Limb (tissue), 2 donors: Measurements from ENCODE around the gene NENF.
"Not testable (repeated sequence)": the region's sequence is repeated elsewhere in the genome, so short reads cannot be mapped to it uniquely, and the experiment has no call there.

Experiments used
- DNase-seq, 2 donors: peaks; one replicate each; pipeline ENCODE4 v3.0.0-alpha.2; 2016; ENCODE audit errors: extremely low spot score in 2 of 2

NENF gene

DNA sequence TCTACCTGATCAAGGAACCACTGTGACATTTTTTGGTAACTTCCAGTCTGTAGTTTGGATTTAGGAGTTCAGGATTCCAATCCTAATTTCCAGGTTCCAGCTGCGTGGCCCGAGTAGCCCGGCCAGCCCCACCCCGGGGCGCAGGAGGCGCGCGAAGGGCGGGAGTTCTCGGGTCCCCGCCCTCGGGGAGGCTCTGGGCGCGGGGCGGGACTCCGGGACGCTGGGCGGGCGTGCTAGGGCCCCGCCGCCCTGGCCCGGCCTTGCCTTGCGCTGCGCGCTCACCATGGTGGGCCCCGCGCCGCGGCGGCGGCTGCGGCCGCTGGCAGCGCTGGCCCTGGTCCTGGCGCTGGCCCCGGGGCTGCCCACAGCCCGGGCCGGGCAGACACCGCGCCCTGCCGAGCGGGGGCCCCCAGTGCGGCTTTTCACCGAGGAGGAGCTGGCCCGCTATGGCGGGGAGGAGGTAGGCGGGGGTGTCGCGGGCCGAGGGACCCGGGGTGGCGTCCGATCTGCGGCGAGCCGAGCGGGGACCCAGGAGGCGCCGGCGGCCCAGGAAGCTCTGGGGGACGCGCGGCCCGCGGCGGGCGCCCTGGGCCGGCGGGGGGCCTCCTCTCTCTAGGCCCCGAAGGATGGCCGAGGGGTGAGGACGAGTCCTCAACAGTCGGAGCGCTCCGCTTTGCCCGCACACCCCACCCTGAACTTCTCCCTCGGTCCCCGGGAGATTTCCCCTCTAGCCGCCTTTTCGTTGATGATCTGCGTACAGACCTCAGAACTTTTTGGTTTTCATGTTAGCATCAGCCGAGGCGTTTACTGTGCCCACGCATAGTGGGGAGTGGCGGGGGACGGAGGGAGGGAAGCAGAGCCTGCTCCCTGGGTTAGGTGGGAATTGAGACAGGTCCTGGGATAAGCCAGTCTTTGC, at the start of gene NENF:
TSS of gene NENF (plus strand) at position 260 of the 916 bp plus-strand sequence. CDS start at position 284, 24 bp downstream.
- DNase-seq = peak; percentile 84

DNA sequence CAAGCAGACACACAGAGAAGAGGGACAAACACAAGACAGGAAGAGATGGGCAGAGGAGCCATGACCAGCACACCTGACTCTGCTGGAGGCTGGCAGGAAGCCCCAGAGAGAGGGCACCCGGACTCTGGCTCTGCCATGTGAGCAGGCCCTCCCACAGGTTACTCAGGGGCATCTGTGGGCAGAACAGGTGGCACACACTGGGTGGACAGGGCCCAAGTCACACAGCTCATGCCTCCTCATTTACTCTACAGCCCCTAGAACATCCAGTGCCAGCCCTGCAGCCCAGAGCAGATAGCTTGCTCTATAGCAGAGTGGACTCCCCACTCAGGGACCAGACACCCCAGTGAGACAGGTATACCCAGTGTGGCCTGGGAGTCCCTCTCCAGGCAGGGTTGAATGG, 46.7 kb upstream of the NENF start:
- no peak for DNase-seq

DNA sequence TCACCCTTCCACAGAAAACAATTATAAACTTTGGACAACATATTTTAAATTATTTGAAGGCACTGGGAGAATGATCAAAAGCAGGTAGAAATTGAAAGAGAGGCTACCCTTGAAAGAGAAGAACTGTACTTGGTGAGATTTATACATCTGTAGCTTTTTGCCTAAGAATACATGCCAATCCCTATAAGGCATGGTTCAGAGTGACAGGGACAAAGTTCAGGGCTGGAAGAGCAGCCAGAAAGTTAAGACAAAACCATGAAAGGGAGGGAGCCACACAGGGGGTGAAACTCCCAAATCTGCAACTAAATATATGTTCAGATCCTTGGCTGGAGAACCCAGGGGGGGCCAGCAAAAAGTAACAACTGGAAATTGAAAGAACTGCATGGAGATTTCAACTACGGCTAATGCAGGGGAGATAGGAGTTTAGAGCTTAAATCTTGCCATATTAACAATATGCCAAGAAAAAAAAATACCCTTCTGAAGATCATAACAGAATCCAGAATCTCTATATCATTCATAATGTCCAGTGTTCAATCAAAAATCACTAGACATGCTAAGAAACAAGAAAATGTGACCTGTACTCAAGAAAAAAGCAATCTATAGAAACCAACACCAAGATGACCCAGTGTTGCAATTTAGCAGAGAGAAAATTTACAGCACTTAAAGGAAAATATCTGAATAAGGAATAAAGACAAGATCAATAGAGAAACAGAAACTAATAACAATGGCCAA, 43.6 kb upstream of the NENF start:
- DNase-seq = no peak

DNA sequence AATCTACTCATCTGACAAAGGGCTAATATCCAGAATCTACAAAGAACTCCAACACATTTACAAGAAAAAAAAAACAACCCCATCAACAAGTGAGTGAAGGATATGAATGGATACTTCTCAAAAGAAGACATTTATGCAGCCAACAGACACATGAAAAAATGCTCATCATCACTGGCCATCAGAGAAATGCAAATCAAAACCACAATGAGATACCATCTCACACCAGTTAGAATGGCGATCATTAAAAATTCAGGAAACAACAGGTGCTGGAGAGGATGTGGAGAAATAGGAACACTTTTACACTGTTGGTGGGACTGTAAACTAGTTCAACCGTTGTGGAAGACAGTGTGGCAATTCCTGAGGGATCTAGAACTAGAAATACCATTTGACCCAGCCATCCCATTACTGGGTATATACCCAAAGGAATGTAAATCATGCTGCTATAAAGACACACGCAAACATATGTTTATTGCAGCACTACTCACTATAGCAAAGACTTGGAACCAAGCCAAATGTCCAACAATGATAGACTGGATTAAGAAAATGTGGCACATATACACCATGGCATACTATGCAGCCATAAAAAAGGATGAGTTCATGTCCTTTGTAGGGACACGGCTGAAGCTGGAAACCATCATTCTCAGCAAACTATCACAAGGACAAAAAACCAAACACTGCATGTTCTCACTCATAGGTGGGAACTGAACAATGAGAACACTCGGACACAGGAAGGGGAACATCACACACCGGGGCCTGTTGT, 36.9 kb upstream of the NENF start:
- not testable (repeated sequence) for DNase-seq

DNA sequence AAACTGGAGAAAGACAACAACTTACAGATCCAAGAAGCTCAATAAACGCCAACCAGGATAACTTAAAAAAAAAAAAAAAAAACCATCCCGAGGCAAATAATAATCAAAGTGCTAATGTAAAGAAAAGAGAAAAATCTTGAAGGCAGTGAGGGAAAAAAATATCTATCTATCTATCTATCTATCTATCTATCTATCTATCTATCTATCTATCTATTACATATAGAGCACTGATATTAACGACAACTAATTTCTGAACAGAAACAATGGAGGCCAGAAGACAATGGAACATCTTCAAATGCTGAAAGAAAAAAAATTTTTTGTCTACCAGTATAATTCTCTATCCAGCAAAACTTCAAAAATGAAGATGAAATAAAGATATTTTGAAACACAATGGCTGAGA, 36.1 kb upstream of the NENF start:
- DNase-seq = no peak

DNA sequence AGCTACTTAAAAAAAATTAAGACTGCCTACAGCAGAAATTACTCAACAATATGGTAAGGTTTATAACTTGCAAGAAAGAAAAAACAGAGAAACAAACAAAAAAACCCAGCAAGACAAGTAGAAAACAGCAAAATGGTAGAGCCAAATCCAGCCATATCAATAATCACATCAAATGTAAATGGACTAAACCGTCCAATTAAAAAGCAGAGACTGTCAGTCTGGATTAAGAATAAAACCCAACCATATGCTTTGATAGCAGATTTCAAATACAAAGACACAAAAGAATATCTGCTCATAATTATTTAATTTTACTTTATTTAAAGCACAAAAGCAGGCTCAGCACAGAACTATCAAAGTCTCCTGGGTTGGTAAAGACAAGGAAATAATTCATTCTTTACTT, 35.5 kb upstream of the NENF start:
- DNase-seq = no peak

DNA sequence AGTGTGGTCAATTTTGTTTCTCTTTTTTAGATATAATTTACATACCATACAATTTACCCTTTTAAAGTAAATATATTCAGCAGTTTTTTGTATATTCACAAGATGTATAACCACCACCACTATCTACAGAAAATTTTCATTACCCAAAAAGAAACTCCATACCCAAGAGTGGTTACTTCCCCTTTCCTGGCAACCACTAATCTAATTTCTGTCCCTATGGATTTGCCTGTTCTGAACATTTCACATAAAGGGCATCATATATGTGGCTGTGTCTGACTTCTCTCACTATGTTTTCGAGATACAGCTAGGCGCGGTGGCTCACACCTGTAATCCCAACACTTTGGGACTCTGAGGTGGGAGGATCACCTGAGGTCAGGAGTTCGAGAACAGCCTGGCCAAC, 31.7 kb upstream of the NENF start:
- no peak for DNase-seq

DNA sequence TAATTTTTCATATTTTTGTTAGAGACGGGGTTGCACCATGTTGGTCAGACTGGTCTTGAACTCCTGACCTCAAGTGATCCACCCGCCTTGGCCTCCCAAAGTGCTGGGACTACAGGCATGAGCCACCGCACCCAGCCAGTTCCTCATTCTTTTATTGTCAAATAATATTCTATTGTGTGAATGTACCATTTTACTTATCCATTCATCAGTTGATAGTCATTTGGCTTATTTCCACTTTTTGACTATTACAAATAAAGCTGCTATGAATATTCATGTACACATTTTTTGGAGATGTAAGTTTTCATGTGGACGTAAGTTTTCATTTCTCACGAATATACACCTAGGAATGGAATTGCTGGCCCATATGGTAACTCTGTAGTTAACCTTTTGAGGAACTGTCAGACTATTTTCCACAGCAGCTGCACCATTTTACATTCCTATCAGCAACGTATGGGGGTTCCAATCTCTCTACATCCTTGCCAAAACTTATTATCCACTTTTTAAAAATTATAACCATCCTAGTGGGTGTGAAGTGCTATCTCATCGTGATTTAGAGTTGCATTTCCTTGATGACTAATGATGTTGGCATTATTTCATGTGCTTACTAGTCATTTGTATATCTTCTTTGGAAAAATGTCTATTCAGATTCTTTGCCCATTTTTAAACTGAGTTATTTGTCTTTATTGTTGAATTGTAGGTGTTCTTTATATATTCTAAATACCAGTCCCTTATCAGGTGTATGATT, 30.7 kb upstream of the NENF start:
- DNase-seq = no peak

DNA sequence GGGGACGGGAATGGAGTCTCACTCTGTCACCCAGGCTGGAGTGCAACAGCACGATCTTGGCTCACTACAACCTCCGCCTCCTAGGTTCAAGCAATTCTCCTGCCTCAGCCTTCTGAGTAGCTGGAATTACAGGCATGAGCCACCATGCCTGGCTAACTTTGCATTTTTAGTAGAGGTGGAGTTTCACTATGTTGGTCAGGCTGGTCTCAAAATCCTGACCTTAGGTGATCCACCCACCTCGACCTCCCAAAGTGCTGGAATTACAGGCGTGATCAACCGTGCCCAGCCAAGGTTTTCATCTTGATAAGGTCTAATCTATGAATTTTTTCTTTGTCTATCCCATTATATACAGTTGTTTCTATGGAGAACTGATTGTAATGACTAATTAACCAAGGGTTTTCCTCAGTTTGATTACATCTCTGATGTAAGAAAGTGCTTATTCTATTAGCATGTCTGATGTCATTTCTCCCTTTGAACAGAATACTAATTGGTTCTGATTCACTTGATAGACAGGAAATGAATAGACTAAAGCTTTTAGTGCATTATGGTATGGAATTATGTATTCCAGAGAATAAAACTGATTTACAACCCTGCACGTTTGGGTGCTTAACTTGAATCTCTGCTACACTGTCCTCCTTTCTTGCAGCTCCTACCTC, 29.9 kb upstream of the NENF start:
- no peak for DNase-seq

DNA sequence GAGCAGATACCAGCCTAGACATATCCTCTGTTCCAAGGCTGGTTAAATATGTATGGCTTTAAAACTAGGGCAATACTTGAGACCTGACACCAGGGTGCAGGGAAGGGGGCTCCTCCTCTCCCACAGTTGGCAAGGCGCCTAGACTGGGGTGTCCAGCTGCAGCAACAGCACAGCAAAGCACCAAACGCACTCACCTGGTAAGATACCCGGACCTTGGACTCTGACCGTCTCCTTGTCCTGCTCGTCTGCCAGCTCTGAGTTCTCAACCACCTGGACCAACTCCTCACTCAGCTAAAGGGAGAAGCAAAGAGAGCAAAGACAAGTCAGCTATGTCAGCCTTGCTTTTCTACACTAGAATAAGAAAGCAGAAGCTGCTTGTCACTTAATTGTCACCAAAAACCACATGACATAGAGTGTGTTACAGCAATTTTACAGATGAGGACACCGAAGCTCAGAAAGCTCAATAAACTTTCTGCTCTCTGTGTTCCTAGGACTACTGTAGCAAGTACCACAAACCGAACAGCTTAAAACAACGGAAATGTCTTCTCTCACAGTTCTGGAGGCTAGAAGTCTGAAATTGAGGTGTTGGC, 22.4 kb upstream of the NENF start:
- DNase-seq = no peak

DNA sequence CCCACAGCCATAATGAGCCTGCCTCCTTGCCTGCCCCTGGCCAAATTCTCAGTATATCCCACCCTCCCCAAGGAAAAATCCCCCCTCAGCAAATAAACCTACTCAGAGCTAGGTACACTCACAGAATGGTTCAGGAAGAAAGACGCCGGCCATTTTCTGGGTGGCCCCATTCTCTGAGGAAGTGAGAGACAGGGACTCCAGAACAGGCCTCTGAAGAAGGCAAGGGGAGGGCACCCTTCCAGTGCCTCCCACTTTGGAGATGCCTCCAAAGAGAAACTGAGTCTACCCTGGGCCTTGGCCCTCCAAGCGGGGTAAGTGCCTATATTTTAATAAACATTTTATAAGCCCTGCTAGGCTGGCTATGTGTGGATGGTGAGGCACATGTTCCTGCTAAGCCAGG, 20.3 kb upstream of the NENF start:
- no peak for DNase-seq

DNA sequence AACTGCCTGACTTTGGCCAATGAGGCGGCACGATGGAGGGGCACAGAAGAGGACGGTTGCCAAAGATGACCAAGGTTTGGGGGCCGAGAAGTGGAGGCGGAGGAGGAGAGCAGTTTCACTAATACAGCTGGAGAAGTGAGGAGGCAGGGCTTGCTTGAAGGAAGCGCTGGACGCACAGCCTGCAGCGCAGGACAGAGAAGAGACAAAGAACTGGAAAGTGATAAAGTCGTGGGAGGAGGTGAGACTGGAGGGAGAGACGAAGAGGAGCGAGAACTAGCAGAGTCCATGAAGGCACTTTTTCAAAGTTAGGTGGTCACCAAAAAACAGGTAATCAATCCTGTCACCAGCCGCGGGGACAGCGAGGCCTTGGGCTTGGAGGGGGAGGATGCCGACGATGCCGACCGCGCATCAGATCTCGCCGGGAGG, 18.8 kb upstream of the NENF start:
- DNase-seq = no peak

DNA sequence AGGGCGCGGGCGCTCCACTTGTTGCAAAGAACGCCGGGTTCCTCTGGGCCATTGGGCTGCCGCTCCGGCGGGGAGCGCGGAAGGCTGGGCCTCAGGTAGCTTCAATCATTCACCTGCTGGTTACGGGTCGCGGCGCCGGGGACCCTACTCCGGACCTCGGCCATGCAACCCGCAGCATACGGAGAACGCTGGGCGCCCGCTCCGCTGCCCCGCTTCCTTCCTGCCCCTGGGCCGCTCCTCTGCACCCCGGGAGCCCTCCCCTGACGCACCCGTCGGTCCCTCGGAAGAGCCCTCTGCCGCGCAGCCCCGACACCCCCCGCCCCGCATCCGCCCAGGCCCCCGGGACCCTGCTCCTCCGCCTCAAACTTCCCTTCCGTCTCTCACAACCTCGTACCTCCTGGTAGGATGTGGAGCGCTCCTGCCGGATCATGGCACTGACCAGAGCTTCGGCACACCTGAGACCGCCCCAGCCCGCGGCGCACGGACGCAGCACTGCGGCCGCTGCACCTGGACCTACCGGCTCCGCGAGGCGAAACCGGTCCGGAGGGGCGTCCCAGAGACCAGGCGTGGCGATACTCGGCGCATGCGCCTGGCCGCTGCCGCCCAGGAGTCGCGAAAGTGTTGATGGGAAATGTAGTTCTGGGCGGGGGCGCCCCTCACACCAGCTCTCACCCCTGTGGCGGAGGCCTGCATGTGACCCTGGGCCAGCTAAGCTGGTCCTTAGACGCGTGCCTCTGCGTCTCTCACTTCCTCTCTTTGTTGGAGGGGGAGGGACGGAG, 18.2 kb upstream of the NENF start, which contains the start of gene PACC1:
TSS of gene PACC1 (minus strand) at position 559 of the 779 bp plus-strand sequence. CDS start at position 430, 129 bp downstream.
- peak; percentile 91 to 92 for DNase-seq

DNA sequence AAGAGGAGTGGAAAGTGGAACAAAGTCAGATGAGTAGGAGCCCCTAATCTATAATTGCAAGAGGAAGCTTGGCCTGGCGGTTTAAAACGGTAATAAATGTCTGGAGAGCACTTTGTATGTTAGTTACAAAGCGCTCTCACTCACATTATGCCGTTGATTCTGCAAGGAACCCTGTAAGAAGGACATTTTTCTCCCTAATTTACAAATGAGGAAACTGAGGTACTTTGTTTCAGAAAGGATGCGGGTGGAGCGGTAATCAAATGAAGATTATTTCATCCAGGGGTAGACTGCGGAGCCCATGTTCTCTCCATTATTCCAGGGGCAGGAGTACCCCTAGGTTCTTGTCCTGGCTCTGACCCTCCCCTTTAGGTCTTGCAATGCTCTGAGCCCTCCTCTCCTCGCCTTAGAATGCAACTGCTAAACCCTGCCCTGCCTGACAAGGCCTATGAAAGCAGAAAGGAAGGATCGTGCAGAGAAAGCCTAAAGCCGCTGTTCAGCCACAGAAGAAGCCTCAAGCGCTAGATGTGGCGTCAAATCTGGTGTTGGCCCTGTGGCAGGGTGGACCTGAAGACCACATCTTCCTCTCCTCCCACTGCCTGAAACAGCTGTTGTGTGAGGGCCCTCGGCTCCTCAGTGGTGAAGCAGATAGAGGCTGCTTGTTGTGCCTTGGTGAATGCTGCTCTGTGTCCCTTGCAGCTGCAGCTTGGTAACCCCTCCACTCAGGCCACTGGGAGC, 17.4 kb upstream of the NENF start:
- DNase-seq = peak in 1 of 2 donors; percentile 29

DNA sequence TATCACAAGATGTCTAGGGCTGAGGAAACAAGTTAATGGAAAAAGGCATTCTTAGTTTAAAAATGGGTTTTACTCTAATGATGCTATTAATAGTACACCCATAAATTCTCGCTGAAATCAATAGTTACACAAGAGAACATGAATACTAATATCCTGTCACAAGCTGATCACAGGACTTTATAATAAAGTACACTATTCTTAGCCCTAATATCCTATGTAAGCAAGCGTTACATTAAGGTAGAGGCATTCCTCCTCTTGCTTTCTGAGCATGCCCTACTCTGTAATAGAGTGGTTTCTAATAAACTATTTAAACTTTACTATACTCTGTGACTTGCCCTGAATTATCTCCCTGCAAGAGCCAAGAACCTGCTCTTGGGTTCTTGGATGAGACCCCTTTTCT, 11.6 kb upstream of the NENF start:
- no peak for DNase-seq

DNA sequence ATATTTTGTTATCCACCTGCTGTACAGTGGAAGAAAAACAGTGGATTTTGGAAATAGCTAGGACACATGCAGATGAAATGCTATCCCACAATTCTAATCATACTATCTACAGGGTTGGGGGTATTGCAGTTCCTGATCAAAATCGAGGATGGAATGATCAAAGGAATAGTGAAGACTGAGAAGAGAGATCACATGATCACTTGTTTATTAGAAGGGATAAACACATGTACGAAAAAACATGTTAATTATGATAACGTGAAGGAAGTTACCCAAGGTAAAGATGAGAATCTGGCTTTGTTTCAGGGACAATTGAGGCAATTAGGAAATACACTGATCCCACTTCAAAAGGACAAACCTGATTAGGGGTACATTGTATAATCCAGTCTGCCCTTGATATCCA, 8.8 kb upstream of the NENF start:
- no peak for DNase-seq

DNA sequence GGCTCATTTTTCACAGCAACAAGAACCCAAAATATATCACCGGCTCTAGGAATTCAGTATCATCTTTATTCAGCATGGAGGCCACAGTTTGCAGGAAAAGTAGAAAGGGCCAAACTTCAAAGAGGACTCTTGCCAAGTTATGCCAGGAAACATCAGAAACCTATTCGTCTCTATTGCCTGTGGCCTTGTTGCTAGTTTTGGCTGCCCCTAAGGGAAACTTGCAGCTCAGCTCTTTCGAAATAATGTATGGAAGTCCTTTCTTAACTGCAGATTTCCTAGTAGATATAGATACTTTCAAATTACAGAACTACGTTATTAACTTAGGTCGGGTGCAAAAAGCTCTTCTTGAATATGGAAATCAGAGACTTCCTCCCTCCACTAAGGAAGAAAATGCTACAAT, 4.2 kb upstream of the NENF start:
- no peak for DNase-seq

DNA sequence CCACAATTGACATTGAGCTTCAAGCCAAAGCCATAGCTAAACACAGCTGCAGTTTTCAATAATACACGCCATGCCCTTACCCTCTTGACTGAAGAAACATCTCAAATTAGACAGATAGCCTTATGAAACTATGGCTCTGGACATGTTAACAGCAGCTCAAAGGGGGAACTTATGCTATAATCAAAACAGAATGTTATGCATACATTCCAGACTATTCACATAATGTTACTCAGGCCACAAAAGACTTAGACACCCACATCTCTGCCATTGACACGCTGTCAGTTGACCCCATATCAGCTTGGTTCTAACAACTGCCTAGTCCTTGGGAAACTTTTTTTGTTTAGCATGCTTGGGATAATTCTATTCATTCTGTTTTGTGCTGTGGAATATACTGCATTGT, 2.3 kb upstream of the NENF start:
- DNase-seq = no peak

DNA sequence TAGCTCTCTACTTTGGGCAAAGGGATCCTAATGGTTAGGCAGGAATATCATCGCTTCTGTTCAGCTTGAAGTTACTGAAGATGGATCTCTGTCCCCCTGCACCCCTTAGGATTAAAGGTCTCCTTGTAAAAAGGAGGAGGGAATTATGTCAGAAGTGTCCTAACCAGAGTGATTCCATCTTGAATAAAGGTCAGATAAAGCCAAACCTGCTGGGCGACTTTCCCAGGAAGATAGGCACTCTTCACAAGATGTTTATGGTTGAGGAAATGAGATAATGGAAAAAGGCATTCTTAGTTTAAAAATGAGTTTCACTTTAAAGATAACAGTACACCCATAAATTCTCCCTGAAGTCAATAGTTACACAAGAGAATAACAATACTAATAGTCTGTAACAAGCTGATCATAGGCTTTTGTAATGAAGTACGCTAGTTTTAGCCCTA, 1.7 kb upstream of the NENF start:
- DNase-seq = no peak
